KMS-11 (cell line): ENCODE data around the gene LCT.
A peak's percentile ranks its signal among the peaks of the same experiment; 100 is the strongest.

Experiments
- H2AFZ ChIP-seq: fragments of 200-600 bp; sonication (generic); 2 replicates; pipeline ENCODE4 v1.6.1; 2016; ENCODE audit warnings: antibody characterized with exemption, mixed run types, low read depth
- H3K27ac ChIP-seq: fragments of 200-600 bp; sonication (generic); 2 replicates; pipeline ENCODE4 v1.6.1; 2016; ENCODE audit warnings: mild to moderate bottlenecking, mixed run types
- H3K27me3 ChIP-seq: fragments of 200-600 bp; sonication (generic); 2 replicates; pipeline ENCODE4 v1.6.1; 2017; ENCODE audit warnings: mild to moderate bottlenecking, low read depth, mixed run types, moderate library complexity; ENCODE audit not compliant: insufficient read depth
- H3K36me3 ChIP-seq: fragments of 200-600 bp; sonication (generic); 2 replicates; pipeline ENCODE4 v1.6.1; 2017; ENCODE audit warnings: mild to moderate bottlenecking, mixed run types; ENCODE audit not compliant: insufficient read depth
- H3K4me1 ChIP-seq: fragments of 200-600 bp; sonication (generic); 2 replicates; pipeline ENCODE4 v1.6.1; 2016; ENCODE audit warnings: mild to moderate bottlenecking, low read depth, mixed run types; ENCODE audit not compliant: poor library complexity, severe bottlenecking
- H3K4me2 ChIP-seq: fragments of 200-600 bp; sonication (generic); 2 replicates; pipeline ENCODE4 v1.7.0; 2016; ENCODE audit warnings: mild to moderate bottlenecking, mixed run types
- H3K4me3 ChIP-seq: fragments of 200-600 bp; sonication (generic); IDR thresholded peaks from 2 replicates; pipeline ENCODE4 v1.6.1; 2017; ENCODE audit warnings: low read depth, low read length, mixed read lengths; ENCODE audit not compliant: insufficient read depth
- H3K79me2 ChIP-seq: fragments of 200-600 bp; sonication (generic); 2 replicates; pipeline ENCODE4 v1.6.1; 2016; ENCODE audit warnings: low read depth, mixed run types; ENCODE audit not compliant: insufficient read depth
- H3K9ac ChIP-seq: fragments of 200-600 bp; sonication (generic); 2 replicates; pipeline ENCODE4 v1.6.1; 2016; ENCODE audit warnings: mild to moderate bottlenecking, mixed run types
- H4K20me1 ChIP-seq: fragments of 200-600 bp; sonication (generic); 2 replicates; pipeline ENCODE4 v1.6.1; 2016; ENCODE audit warnings: mild to moderate bottlenecking, mixed run types; ENCODE audit not compliant: insufficient read depth
- TF ChIP-seq, protein P1 (sequence below): fragments of 200-600 bp; sonication (generic); conservative IDR thresholded peaks from 2 replicates; pipeline ENCODE4 v1.6.1; 2017; ENCODE audit warnings: low read depth, mild to moderate bottlenecking, antibody characterized with exemption, low read length, moderate library complexity, mixed read lengths

Gene LCT

DNA sequence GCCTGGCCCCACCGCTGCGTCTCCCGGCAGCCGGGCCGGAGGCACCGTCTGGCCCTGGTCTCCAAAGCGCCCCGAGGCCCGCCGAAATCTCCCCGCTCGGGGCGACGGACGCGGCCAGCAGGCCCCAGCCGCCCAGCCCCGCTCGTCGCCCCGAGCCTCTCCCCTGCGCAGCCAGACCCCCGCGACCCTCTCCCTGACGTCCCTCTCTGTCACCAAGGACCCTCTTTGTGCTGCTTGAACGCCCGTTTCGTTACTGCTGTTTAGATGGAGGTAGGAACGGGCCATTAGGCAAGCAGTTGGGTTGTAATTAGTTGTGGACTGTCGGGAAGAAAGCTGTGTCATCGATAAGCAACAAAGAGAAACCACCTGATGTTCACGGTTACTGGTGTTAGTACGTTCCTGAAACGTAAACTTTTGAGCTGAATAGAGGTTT, 94.6 kb downstream of the LCT start:
- peak overlapping the region; percentile 67 for H3K4me3 ChIP-seq

DNA sequence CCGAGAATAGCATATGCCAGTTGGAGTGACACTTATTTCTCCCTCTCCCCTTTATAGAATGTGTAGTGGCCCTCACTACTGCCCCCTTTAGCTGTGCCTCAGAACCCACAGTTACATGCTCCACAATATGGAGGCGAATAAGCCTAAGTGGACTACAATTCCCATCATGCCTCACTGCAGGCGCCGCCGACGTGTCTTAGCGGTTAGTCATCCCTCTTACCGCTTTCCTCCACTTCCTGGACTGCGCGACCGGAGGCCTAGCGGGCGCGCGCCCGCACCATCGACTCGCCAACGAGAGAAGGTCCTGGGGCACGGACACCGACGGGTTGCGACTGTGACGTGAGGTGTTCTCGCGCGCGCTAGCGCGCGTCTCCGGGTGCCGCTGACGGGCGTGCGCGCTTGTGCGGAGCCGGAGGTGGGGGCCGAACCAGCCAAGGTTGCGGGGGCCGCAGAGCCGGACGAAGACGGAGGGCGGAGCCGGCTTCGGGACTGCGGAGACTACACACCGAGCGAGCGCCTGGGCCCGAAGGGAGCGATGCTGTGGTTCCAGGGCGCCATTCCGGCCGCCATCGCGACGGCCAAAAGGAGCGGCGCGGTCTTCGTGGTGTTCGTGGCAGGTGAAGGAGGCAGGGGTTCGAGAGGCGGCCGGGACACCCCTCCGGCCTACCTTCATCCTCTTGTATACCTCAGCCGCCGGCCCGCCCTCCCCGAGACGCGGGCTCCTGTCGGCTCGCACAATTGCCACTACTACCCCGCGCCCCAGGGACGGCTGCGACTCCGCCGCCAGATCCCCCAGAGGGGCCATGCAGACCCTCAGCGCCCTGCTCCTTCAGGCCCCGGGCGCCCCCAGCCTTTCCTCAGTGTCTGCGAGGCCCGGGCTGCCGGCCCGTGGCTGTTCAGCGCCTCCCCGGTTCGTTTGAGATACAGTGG, 95.3 kb downstream of the LCT start, which contains the start of gene UBXN4:
Gene UBXN4, plus strand, starts transcription at position 461 of the 930 bp plus-strand sequence. Its CDS starts 75 bp downstream, at position 536.
- H4K20me1 ChIP-seq: no peaks in the 10 kb centered on the region
- H3K4me2 ChIP-seq: peak within 1 kb of the TSS; percentile 44
- H3K4me3 ChIP-seq: peak within 1 kb of the TSS; percentile 67
- peak within 1 kb of the TSS; percentile 95 for H3K9ac ChIP-seq
- peak within 1 kb of the TSS; percentile 62; the same call in 1 of the 2 replicates for H2AFZ ChIP-seq
- TF ChIP-seq, protein P1, sequence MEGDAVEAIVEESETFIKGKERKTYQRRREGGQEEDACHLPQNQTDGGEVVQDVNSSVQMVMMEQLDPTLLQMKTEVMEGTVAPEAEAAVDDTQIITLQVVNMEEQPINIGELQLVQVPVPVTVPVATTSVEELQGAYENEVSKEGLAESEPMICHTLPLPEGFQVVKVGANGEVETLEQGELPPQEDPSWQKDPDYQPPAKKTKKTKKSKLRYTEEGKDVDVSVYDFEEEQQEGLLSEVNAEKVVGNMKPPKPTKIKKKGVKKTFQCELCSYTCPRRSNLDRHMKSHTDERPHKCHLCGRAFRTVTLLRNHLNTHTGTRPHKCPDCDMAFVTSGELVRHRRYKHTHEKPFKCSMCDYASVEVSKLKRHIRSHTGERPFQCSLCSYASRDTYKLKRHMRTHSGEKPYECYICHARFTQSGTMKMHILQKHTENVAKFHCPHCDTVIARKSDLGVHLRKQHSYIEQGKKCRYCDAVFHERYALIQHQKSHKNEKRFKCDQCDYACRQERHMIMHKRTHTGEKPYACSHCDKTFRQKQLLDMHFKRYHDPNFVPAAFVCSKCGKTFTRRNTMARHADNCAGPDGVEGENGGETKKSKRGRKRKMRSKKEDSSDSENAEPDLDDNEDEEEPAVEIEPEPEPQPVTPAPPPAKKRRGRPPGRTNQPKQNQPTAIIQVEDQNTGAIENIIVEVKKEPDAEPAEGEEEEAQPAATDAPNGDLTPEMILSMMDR: peak; percentile 60
- peaks cover 44% of the 10 kb centered on the region for H3K79me2 ChIP-seq
- no peaks in the 10 kb centered on the region for H3K27me3 ChIP-seq
- peaks cover 9% of the 10 kb centered on the region for H3K4me1 ChIP-seq
- H3K36me3 ChIP-seq: no peaks in the 10 kb centered on the region
- peak within 1 kb of the TSS; percentile 98 for H3K27ac ChIP-seq

More for the DNA sequence above, 94.6 kb downstream of the LCT start:
- Histone ChIP-seq H3K36me3 (no peaks in the 10 kb centered on the region), H2AFZ (peak overlapping the region; percentile 24; the same call in 1 of the 2 replicates), H3K9ac (peak overlapping the region; percentile 95), H3K4me2 (peak overlapping the region; percentile 44), H3K4me1 (peaks cover 9% of the 10 kb centered on the region), H4K20me1 (no peaks in the 10 kb centered on the region), H3K27me3 (no peaks in the 10 kb centered on the region), H3K27ac (peak overlapping the region; percentile 98), H3K79me2 (peaks cover 49% of the 10 kb centered on the region)
- TF ChIP-seq, protein P1: no peak

DNA sequence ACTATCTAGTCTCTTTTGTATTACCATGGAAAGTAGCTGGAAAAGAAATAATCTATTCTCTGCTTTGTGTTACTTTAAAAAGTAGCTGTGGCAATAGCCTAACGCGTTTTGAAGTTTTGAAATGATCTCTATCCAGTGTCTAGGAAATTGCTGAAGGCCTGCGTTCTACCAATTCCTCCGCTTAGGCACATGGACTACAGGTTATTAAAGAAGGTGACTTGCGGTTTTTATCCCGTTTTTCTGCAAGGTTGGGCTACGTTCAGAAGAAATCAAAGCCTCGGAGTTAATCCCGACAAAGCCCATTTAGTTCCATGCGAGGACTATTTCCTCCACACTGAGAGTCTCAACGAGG, 96.0 kb downstream of the LCT start:
- no peak overlapping the region for H3K27ac ChIP-seq
- H4K20me1 ChIP-seq: no peaks in the 10 kb centered on the region
- peaks cover 37% of the 10 kb centered on the region for H3K79me2 ChIP-seq
- H3K9ac ChIP-seq: no peak overlapping the region
- H3K4me3 ChIP-seq: no peak overlapping the region
- H2AFZ ChIP-seq: peak overlapping the region; percentile 62; the same call in 1 of the 2 replicates
- H3K27me3 ChIP-seq: no peaks in the 10 kb centered on the region
- TF ChIP-seq, protein P1: no peak
- H3K4me2 ChIP-seq: 0 out of 2 replicates have a peak overlapping the region, but pooled peaks have one; percentile 1
- H3K36me3 ChIP-seq: no peaks in the 10 kb centered on the region
- H3K4me1 ChIP-seq: peaks cover 9% of the 10 kb centered on the region

DNA sequence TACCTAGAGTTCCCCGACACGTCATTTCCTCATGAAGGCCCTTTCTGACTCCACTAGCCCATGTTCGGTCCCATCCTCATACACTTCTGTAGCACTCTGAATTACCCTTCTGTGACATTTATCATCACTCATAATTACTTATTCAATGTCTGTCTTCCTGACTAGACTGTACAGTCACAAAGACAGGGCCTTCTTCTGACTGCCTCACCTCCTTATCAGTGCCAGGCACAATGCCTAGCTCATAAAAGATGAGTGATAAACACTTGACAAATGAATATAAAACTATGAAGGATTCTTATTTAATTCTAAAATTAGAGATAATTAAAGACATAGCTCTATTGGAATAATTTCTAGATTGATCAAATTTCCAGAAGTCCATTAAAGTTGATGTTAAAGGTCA, 96.8 kb downstream of the LCT start:
- TF ChIP-seq, protein P1: no peak
- Histone ChIP-seq H3K79me2 (peaks cover 29% of the 10 kb centered on the region), H3K4me1 (peaks cover 9% of the 10 kb centered on the region), H2AFZ (no peak overlapping the region), H4K20me1 (no peaks in the 10 kb centered on the region), H3K36me3 (no peaks in the 10 kb centered on the region), H3K4me2 (no peak overlapping the region), H3K9ac (no peak overlapping the region), H3K27ac (no peak overlapping the region), H3K4me3 (no peak overlapping the region), H3K27me3 (no peaks in the 10 kb centered on the region)
